Large intestine (tissue), 3 donors: Measurements from ENCODE around the gene SMC3. TPM values are rescaled to one million over a fixed set of nuclear protein-coding genes. Genes with fewer than 3 reads are reported as not detected.

Experiments used
- DNase-seq, 2 donors: peaks; one replicate each; pipeline versions ENCODE4 v3.0.0 to v3.0.0-alpha.2; 2013
- H3K27ac ChIP-seq: one replicate; pipeline ENCODE4 v1.5.1; 2013; ENCODE audit warnings: low read length
- H3K27me3 ChIP-seq: 2 replicates; pipeline ENCODE4 v1.6.1; 2013; ENCODE audit warnings: low read length; ENCODE audit not compliant: control insufficient read depth, insufficient read depth
- H3K36me3 ChIP-seq: 2 replicates; pipeline ENCODE4 v1.6.1; 2013; ENCODE audit warnings: low read length; ENCODE audit not compliant: control insufficient read depth, insufficient read depth
- H3K4me1 ChIP-seq: one replicate; pipeline ENCODE4 v1.6.1; 2013; ENCODE audit warnings: low read length; ENCODE audit not compliant: control insufficient read depth, insufficient read depth
- H3K4me3 ChIP-seq: one replicate; pipeline ENCODE4 v1.5.1; 2013; ENCODE audit warnings: low read length
- H3K9me3 ChIP-seq: one replicate; pipeline ENCODE4 v1.6.1; 2013; ENCODE audit warnings: mild to moderate bottlenecking, low read depth, low read length, moderate library complexity; ENCODE audit not compliant: control insufficient read depth
- WGBS: methylation state at CpG from one replicate; pipeline ENCODE4 v1.1.5; 2013; ENCODE audit warnings: low lambda C conversion rate; ENCODE audit not compliant: insufficient coverage; 5-methylcytosine and 5-hydroxymethylcytosine counted together
- polyA plus RNA-seq: library from polyadenylated mRNA; unstranded; fragments of 120-200 nt; gene quantifications from one replicate; pipeline ENCODE4 v1.2.1, GENCODE V29; 2013

Gene SMC3
- polyA plus RNA-seq, 1 donor, result 62.6 TPM

- Histone ChIP-seq H3K4me3 (no peak overlapping the region), H3K9me3 (no peaks in the 10 kb centered on the region), H3K27ac (no peak overlapping the region), H3K4me1 (no peaks in the 10 kb centered on the region), H3K27me3 (peaks cover 35% of the 10 kb centered on the region), H3K36me3 (no peaks in the 10 kb centered on the region)
- DNase-seq, result no peak
- 96% methylated on average over 4 of the region's 6 CpGs for WGBS
These were observed 85.1 kb downstream of the SMC3 start for GRCh38 chr10:110652475-110653118.

Other genes with a start within 250 kb of the SMC3 start
- 23.2 TPM for gene DUSP5, start 69.8 kb upstream of the SMC3 start, polyA plus RNA-seq
- 0.96 TPM for gene RBM20, start 76.6 kb downstream of the SMC3 start, polyA plus RNA-seq